Measurements from ENCODE around the gene C14orf180.

Gene C14orf180

DNA sequence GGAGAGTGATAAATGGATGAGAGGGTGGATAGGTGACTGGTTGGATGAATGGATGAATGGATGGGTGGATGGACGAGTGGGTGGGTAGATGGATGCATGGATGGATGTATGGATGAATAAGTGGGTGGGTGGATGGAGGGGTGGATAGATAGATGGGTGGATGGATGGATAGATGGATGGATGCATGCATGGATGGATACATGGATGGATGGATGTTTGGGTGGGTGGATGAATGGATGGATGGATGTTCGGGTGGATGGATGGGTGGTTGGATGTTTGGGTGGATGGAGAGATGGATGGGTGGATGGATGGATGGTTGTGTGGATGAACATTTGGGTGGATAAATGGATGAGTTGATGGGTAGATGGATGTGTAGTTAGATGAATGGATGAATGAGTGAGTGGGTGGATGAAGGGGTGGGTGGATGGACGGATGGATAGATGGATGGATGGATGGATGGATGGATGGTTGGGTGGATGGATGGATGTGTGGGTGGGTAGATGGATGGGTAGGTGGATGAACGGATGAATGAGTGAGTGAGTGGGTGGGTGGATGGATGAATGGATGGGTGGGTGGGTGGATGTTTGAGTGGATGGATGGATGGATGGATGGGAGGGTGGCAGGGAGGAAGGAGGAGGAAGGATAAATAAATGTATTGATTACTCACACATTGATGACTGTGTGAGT is 34.7 kb downstream of the C14orf180 start (continued):
- TF ChIP-seq, protein P1, sequence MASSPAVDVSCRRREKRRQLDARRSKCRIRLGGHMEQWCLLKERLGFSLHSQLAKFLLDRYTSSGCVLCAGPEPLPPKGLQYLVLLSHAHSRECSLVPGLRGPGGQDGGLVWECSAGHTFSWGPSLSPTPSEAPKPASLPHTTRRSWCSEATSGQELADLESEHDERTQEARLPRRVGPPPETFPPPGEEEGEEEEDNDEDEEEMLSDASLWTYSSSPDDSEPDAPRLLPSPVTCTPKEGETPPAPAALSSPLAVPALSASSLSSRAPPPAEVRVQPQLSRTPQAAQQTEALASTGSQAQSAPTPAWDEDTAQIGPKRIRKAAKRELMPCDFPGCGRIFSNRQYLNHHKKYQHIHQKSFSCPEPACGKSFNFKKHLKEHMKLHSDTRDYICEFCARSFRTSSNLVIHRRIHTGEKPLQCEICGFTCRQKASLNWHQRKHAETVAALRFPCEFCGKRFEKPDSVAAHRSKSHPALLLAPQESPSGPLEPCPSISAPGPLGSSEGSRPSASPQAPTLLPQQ (tag by site-specific recombination; IDR thresholded peaks at IDR 0.05) = no peak
- TF ChIP-seq, protein P2, sequence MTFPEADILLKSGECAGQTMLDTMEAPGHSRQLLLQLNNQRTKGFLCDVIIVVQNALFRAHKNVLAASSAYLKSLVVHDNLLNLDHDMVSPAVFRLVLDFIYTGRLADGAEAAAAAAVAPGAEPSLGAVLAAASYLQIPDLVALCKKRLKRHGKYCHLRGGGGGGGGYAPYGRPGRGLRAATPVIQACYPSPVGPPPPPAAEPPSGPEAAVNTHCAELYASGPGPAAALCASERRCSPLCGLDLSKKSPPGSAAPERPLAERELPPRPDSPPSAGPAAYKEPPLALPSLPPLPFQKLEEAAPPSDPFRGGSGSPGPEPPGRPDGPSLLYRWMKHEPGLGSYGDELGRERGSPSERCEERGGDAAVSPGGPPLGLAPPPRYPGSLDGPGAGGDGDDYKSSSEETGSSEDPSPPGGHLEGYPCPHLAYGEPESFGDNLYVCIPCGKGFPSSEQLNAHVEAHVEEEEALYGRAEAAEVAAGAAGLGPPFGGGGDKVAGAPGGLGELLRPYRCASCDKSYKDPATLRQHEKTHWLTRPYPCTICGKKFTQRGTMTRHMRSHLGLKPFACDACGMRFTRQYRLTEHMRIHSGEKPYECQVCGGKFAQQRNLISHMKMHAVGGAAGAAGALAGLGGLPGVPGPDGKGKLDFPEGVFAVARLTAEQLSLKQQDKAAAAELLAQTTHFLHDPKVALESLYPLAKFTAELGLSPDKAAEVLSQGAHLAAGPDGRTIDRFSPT (tag by site-specific recombination; IDR thresholded peaks at IDR 0.05) = no peak
- TF ChIP-seq, protein P3, sequence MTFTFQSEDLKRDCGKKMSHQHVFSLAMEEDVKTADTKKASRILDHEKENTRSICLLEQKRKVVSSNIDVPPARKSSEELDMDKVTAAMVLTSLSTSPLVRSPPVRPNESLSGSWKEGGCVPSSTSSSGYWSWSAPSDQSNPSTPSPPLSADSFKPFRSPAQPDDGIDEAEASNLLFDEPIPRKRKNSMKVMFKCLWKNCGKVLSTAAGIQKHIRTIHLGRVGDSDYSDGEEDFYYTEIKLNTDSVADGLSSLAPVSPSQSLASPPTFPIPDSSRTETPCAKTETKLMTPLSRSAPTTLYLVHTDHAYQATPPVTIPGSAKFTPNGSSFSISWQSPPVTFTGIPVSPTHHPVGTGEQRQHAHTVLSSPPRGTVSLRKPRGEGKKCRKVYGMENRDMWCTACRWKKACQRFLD (tag by site-specific recombination; IDR thresholded peaks at IDR 0.05) = no peak
- TF ChIP-seq, protein P4, sequence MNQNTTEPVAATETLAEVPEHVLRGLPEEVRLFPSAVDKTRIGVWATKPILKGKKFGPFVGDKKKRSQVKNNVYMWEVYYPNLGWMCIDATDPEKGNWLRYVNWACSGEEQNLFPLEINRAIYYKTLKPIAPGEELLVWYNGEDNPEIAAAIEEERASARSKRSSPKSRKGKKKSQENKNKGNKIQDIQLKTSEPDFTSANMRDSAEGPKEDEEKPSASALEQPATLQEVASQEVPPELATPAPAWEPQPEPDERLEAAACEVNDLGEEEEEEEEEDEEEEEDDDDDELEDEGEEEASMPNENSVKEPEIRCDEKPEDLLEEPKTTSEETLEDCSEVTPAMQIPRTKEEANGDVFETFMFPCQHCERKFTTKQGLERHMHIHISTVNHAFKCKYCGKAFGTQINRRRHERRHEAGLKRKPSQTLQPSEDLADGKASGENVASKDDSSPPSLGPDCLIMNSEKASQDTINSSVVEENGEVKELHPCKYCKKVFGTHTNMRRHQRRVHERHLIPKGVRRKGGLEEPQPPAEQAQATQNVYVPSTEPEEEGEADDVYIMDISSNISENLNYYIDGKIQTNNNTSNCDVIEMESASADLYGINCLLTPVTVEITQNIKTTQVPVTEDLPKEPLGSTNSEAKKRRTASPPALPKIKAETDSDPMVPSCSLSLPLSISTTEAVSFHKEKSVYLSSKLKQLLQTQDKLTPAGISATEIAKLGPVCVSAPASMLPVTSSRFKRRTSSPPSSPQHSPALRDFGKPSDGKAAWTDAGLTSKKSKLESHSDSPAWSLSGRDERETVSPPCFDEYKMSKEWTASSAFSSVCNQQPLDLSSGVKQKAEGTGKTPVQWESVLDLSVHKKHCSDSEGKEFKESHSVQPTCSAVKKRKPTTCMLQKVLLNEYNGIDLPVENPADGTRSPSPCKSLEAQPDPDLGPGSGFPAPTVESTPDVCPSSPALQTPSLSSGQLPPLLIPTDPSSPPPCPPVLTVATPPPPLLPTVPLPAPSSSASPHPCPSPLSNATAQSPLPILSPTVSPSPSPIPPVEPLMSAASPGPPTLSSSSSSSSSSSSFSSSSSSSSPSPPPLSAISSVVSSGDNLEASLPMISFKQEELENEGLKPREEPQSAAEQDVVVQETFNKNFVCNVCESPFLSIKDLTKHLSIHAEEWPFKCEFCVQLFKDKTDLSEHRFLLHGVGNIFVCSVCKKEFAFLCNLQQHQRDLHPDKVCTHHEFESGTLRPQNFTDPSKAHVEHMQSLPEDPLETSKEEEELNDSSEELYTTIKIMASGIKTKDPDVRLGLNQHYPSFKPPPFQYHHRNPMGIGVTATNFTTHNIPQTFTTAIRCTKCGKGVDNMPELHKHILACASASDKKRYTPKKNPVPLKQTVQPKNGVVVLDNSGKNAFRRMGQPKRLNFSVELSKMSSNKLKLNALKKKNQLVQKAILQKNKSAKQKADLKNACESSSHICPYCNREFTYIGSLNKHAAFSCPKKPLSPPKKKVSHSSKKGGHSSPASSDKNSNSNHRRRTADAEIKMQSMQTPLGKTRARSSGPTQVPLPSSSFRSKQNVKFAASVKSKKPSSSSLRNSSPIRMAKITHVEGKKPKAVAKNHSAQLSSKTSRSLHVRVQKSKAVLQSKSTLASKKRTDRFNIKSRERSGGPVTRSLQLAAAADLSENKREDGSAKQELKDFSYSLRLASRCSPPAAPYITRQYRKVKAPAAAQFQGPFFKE (tag by site-specific recombination; IDR thresholded peaks at IDR 0.05; ENCODE audit: borderline replicate concordance) = no peak
- TF ChIP-seq ZNF121 (tag by site-specific recombination; IDR thresholded peaks at IDR 0.05) = no peak
- TF ChIP-seq, protein P5, sequence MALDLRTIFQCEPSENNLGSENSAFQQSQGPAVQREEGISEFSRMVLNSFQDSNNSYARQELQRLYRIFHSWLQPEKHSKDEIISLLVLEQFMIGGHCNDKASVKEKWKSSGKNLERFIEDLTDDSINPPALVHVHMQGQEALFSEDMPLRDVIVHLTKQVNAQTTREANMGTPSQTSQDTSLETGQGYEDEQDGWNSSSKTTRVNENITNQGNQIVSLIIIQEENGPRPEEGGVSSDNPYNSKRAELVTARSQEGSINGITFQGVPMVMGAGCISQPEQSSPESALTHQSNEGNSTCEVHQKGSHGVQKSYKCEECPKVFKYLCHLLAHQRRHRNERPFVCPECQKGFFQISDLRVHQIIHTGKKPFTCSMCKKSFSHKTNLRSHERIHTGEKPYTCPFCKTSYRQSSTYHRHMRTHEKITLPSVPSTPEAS (tag by site-specific recombination; IDR thresholded peaks at IDR 0.05) = no peak
- no peak for TF ChIP-seq ZNF571 (tag by site-specific recombination; IDR thresholded peaks at IDR 0.05)
- TF ChIP-seq ZSCAN23 (tag by site-specific recombination; IDR thresholded peaks at IDR 0.05) = no peak
- peak; percentile 92 for TF ChIP-seq ZNF366 (tag by site-specific recombination; conservative IDR thresholded peaks at IDR 0.05)
- TF ChIP-seq, protein P6, sequence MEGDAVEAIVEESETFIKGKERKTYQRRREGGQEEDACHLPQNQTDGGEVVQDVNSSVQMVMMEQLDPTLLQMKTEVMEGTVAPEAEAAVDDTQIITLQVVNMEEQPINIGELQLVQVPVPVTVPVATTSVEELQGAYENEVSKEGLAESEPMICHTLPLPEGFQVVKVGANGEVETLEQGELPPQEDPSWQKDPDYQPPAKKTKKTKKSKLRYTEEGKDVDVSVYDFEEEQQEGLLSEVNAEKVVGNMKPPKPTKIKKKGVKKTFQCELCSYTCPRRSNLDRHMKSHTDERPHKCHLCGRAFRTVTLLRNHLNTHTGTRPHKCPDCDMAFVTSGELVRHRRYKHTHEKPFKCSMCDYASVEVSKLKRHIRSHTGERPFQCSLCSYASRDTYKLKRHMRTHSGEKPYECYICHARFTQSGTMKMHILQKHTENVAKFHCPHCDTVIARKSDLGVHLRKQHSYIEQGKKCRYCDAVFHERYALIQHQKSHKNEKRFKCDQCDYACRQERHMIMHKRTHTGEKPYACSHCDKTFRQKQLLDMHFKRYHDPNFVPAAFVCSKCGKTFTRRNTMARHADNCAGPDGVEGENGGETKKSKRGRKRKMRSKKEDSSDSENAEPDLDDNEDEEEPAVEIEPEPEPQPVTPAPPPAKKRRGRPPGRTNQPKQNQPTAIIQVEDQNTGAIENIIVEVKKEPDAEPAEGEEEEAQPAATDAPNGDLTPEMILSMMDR (tag by site-specific recombination; IDR thresholded peaks at IDR 0.05) = no peak
- TF ChIP-seq, protein P7, sequence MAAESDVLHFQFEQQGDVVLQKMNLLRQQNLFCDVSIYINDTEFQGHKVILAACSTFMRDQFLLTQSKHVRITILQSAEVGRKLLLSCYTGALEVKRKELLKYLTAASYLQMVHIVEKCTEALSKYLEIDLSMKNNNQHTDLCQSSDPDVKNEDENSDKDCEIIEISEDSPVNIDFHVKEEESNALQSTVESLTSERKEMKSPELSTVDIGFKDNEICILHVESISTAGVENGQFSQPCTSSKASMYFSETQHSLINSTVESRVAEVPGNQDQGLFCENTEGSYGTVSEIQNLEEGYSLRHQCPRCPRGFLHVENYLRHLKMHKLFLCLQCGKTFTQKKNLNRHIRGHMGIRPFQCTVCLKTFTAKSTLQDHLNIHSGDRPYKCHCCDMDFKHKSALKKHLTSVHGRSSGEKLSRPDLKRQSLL (tag by site-specific recombination; IDR thresholded peaks at IDR 0.05) = no peak
